Germinal center (tissue), 1 donor: ENCODE data around the gene ASGR2.

Experiments used
- DNase-seq: peaks from one replicate; pipeline ENCODE4 v3.0.0; 2012; ENCODE audit warnings: mixed read lengths, low spot score

ASGR2 gene

GRCh38 chr17:7060165-7060891 lies 54.3 kb downstream of the ASGR2 start:
- DNase-seq, result no peak

DNA sequence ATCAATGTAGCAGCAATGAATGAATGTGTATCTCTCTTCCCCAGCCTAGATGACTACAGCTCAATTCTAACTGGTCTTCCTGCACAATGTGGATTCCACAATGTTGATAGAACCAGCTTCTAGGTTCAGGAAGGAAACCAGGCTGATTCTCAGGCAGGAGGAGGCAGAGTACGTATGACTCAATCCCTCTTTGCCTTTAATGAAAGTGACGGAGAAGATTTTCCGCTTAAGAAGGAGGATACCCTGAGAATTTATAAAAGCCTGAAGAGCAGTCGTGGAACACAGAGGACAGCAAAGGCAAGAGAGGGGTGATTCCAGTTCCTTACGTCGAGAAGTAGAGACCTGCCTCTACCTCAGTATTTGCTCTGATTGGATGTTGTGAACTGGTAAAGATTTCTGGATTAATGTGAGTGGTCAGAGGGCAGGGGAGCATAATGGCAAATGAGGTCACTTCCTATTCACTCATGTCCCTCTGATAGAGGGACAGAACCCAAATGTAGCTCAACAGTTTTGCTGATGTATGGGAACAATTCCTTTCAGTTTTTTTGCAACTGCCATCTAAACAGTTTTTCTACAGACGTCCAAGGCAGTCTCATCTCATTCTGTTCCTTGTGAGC lies 55.7 kb downstream of the ASGR2 start:
- no peak for DNase-seq

GRCh38 chr17:7056386-7056785 lies 58.2 kb downstream of the ASGR2 start:
- DNase-seq, result no peak
